GM18499 (cell line): ENCODE results near the gene RHBDL1.
"Not testable (repeated sequence)": the region's sequence is repeated elsewhere in the genome, so short reads cannot be mapped to it uniquely, and the experiment has no call there.

ENCODE experiments used
- ATAC-seq: cut with Tn5 transposase; IDR thresholded peaks from one replicate; pipeline ENCODE4 v1.9.1; 2021; ENCODE audit warnings: moderate number of reproducible peaks; ENCODE audit not compliant: insufficient read depth, unreplicated experiment

RHBDL1 gene

GRCh38 chr16:703406-703805, 27.9 kb downstream of the RHBDL1 start:
- ATAC-seq = no peak

GRCh38 chr16:704047-704446, 28.6 kb downstream of the RHBDL1 start:
- ATAC-seq = no peak

GRCh38 chr16:704552-705380, 29.3 kb downstream of the RHBDL1 start:
- ATAC-seq = no peak

GRCh38 chr16:705431-706188, 30.1 kb downstream of the RHBDL1 start, which contains the start of gene FBXL16:
FBXL16 (minus strand) TSS chr16:705801; CDS start chr16:697405, 8,396 bp downstream.
- ATAC-seq = no peak

DNA sequence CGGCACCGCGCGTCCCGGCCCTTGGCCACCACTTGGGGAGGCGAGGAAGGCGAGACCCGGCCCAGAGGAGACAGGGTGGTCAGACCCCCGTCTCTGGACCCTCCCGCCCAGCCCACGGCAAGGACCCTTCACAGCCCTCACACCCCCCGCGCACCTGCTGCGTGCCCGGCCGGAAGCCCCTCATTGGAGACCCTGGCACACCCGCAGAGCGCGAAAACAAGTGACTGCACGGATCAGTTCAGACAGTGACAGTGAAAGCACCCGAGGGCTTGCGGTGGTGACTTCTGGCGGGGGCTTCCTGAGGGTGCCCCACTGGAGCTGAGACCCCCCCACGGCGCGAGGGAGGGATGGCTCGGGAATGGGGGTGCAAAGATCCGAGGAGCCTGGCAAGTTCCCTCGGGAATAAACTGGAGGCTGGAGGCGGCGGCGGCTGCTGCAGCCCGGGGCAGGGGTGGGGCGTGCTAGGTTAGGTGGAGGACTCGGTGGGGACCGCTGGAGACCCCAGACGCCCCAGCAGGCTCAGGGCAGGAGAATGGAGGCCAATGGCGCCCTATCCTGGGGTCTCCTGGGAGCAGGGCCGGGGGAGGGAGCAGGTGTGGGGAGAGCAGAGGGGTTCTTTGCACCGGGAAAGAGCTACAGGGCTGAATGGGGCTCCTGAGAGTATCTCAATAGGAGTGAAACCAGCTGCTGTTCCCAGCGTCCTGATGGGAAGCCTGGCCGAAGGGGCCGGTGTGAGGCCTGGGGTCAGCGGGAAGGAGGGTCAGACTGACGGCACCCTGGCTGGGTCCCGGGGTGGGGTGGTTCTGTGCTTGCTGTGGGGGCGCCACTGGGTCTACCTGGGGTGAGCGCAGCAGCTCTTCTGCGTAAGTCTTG, 31.0 kb downstream of the RHBDL1 start:
- ATAC-seq = no peak

DNA sequence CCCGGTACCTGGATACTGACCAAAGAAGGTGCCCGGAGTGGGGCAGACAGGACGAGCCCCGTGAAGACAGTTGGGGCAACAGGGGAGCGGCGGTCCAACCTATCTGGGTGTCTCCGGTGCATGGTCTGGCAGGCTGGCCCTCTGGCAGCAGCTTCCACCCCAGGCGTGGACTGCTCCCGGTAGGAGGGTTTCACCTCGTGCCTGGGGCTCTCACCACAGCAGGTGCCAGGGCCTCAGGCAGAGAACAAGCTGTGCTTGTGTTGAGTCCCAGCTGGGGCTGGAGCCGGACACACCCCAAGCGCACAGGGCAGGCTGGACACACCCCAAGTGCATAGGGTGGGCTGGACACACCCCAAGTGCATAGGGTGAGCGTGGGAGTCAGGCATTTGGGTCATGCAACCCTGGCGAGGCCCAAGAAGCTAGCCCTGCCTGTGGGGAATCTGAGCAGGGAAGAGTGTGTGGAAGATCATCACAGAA, 31.6 kb downstream of the RHBDL1 start:
- no peak for ATAC-seq

DNA sequence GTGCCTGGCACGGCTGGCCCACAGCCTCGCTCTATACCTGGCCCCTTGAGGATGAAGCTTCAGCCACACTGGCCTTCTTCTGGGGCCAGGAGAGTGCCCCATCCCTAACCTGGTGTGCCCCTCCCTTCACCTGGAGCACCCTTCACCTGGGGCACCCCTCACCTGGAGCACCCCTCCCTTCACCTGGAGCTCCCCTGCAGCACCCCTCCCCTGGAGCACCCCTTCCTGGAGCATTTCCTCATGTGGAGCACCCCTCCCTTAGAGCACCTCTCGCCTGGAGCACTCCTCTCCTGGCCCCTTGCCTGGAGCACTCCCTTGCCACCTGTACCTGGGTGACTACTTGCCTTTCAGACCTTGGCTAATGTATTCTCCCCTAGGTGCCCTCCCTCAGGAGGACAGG, 32.5 kb downstream of the RHBDL1 start:
- no peak for ATAC-seq

DNA sequence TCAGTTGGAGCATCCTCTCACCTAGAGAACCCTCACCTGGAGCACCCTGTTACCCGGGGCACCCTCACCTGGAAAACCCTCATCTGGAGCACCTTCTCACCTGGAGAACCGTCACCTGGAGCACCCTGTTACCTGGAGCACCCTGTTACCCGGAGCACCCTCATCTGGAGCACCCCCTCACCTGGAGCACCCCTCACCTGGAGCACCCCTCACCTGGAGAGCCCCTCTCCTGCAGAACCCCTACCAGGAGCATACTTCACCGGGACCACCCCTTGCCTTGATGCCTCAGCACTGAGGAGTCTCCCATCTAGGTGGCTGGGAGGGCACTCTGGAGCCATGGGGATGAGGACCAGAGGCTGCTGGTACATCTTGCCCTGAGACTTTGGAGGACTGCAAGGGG, 33.5 kb downstream of the RHBDL1 start:
- ATAC-seq = no peak

GRCh38 chr16:709566-710499, 34.4 kb downstream of the RHBDL1 start:
- no peak for ATAC-seq

DNA sequence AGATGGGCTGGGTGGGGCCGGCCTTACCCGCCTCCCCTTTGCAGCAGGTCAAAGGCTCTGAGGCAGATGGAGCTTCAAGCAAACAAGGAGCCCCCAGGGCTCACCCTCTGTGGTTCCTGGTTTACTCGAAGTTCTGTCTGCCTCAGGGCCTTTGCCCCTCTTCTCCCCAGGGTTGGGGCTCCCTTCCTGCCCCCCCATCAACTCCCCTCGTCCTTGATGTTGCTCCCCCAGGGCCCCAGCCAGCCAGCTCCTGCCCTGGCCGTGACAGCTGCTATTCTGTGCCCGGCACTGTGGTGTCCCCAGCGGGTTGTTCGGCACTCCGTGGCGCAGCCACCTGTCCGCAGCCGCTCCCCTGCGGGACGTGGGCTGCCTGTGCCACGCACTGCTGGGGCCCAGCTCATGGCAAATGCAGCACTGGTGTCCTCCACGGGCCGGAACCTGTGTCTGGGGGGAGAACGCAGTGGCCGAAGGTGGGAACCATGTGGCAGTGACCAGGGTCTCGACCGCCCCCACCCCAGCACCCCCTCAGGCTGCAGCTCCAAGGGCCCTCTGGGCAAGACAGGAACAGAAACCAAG, 35.1 kb downstream of the RHBDL1 start:
- ATAC-seq = no peak

DNA sequence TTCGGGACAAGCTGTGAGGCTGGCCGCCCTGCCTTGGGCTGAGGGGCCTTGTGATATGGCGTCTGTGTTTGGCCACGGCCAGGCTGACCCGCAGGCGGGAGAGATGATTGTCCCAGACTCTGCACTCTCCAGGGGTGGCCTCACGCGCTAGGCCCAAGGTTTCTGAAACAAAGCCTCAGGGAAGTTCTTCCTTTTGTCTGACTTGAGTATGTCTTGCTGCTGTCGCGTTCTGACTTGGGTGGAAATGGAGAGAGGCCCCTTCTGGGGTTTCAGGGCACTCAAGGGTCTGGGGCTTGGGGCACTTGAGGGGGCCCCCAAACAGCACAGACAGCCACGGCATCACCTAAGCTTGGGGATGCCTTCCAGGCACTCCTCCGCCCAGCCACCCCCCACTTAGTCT, 35.6 kb downstream of the RHBDL1 start:
- ATAC-seq = no peak

GRCh38 chr16:711548-712320, 36.3 kb downstream of the RHBDL1 start:
- ATAC-seq = no peak

DNA sequence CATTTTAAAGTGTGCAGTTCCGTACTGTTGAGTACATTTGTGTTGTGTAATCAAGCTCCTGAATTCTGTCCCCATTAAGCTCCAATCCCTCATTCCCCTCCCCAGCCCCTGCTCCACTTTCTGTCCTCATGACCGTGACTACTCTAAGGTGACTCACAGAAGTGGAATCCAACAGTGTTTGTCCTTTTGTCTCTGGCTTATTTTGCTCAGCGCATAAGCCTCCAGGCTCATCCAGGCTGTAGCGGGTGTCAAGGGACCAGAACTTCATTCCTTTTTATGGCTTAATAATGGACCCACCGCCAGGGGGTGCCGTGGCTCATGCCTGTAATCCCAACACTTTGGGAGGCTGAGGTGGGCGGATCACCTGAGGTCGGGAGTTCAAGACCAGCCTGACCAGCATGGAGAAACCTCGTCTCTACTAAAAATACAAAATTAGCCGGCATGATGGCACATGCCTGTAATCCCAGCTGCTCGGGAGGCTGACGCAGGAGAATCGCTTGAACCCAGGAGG, 37.3 kb downstream of the RHBDL1 start:
- not testable (repeated sequence) for ATAC-seq

- ATAC-seq = no peak
Measured at GRCh38 chr16:714079-714478, 38.6 kb downstream of the RHBDL1 start.

GRCh38 chr16:714558-715476, 39.3 kb downstream of the RHBDL1 start, which contains the start of gene METRN:
METRN (plus strand) TSS chr16:715118; CDS start chr16:715290, 172 bp downstream.
- no peak for ATAC-seq

DNA sequence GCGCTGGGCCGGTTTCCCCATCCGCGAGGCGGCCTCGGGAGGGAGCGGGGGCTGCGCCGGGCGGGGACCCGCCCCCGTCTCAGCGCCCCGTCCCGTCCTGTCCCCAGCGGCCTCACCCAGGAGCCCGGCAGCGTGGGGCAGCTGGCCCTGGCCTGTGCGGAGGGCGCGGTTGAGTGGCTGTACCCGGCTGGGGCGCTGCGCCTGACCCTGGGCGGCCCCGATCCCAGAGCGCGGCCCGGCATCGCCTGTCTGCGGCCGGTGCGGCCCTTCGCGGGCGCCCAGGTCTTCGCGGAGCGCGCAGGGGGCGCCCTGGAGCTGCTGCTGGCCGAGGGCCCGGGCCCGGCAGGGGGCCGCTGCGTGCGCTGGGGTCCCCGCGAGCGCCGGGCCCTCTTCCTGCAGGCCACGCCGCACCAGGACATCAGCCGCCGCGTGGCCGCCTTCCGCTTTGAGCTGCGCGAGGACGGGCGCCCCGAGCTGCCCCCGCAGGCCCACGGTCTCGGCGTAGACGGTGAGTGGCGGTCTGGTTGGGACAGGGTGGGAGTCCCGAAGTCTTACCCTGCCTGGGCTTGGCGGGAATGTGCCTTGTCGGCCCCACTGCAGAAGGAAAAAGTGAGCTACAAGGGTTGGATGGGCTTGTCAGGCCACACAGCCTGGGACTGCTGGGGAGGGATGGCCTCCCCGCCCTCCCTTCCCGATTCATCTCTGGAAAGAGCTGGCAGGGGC, 40.2 kb downstream of the RHBDL1 start:
- ATAC-seq = no peak
